ENCODE results near the gene TNNT2. TPM values are rescaled to one million over a fixed set of nuclear protein-coding genes. Genes with fewer than 3 reads are reported as not detected.

The TNNT2 gene
- not detected in 2 replicates for total RNA-seq

DNA sequence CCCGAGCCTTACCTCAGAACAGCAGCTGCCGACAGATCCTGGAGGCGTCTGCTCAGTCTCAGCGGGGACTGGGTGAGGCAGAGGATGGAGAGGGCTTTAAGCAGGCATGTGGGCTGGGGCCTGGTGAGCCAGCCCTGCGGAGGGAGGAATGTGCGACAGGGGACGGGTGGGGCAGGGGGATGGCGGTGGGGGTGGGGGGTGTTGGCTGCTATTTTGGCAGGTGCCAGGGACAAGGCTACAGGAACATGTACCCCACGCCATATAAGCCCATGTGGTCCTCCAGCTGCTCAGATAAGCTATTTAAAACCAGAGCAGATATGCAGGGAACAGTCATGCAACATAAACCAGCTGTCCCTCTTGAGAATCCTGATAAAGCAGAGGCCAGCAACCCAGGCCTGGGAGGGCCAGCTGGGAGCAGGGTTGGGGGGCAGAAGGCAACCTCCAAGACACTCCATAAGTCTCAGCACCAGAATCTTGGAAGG lies at the start of gene TNNT2:
TNNT2 (minus strand) TSS at position 70 of the 482 bp plus-strand sequence. CDS start 4,426 bp downstream, outside the sequence.

DNA sequence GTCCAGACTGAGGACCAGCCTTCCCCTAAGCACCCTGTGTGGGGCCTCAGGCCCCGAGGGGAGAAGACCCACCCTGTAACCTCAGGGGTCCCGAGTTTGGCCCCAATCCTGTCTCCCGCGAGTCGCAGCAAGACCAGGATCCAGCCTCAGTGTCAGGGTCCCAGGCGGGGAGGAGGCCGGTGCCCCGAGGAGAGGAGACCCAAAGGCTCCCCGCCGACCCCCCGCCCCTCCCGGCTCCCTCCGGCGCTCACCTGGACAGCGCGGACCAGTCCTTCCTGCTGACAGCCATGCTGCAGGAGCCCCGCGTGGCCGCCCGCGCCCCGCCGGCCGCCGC lies 21.5 kb upstream of the TNNT2 start, which contains the start of gene LAD1:
LAD1 (minus strand) TSS at position 307 of the 334 bp plus-strand sequence; CDS start at position 289, 18 bp downstream.

Other genes starting within 250 kb of the TNNT2 start
- gene TMEM9, start 223.2 kb downstream of the TNNT2 start, total RNA-seq, result 32.7 and 46.7 TPM in 2 replicates
- not detected in 2 replicates for gene IGFN1, start 186.9 kb downstream of the TNNT2 start, total RNA-seq
- gene PKP1, start 94.2 kb downstream of the TNNT2 start, total RNA-seq, result under 0.01 and 0.10 TPM in 2 replicates
- not detected in 2 replicates for gene LAD1, start 21.6 kb upstream of the TNNT2 start, total RNA-seq
- not detected in 2 replicates for gene TNNI1, start 44.0 kb upstream of the TNNT2 start, total RNA-seq
- 42.5 and 44.5 TPM in 2 replicates for gene PHLDA3, start 91.5 kb upstream of the TNNT2 start, total RNA-seq
- gene CSRP1, start 129.4 kb upstream of the TNNT2 start, total RNA-seq, result 349 and 445 TPM in 2 replicates
- gene NAV1, start 161.4 kb upstream of the TNNT2 start, total RNA-seq, result 58.0 and 84.9 TPM in 2 replicates

Data from vein endothelial cell (primary cell).